GM19035 (cell line): Measurements from ENCODE around the gene C2CD3.
A peak's percentile ranks its signal among the peaks of the same experiment; 100 is the strongest.
"Not testable (repeated sequence)": the region's sequence is repeated elsewhere in the genome, so short reads cannot be mapped to it uniquely, and the experiment has no call there.

Source experiments
- ATAC-seq: cut with Tn5 transposase; IDR thresholded peaks from one replicate; pipeline ENCODE4 v1.9.1; 2021; ENCODE audit not compliant: unreplicated experiment

C2CD3 gene

GRCh38 chr11:74168838-74169237 lies 2.0 kb downstream of the C2CD3 start:
- ATAC-seq, result no peak

GRCh38 chr11:74162681-74163467 lies 7.9 kb downstream of the C2CD3 start:
- ATAC-seq, result peak; percentile 63

GRCh38 chr11:74159642-74160041 lies 11.2 kb downstream of the C2CD3 start:
- no peak for ATAC-seq

GRCh38 chr11:74157169-74157568 lies 13.6 kb downstream of the C2CD3 start:
- no peak for ATAC-seq

GRCh38 chr11:74154620-74155281 lies 16.1 kb downstream of the C2CD3 start:
- ATAC-seq, result no peak

GRCh38 chr11:74153224-74153623 lies 17.6 kb downstream of the C2CD3 start:
- ATAC-seq, result no peak

GRCh38 chr11:74147199-74147929 lies 23.4 kb downstream of the C2CD3 start:
- no peak for ATAC-seq

GRCh38 chr11:74144592-74144991 lies 26.2 kb downstream of the C2CD3 start:
- ATAC-seq, result no peak

- no peak for ATAC-seq
Measured at GRCh38 chr11:74142624-74143023, 28.2 kb downstream of the C2CD3 start.

GRCh38 chr11:74141908-74142307 lies 28.9 kb downstream of the C2CD3 start:
- ATAC-seq, result no peak

GRCh38 chr11:74141241-74141695 lies 29.5 kb downstream of the C2CD3 start:
- ATAC-seq, result no peak

- ATAC-seq, result not testable (repeated sequence)
Measured at GRCh38 chr11:74139919-74140431, 30.8 kb downstream of the C2CD3 start.

GRCh38 chr11:74139151-74139918 lies 31.5 kb downstream of the C2CD3 start:
- no peak for ATAC-seq

- ATAC-seq, result no peak
Measured at GRCh38 chr11:74138572-74138971, 32.2 kb downstream of the C2CD3 start.

- ATAC-seq, result no peak
Measured at GRCh38 chr11:74138021-74138420, 32.8 kb downstream of the C2CD3 start.

GRCh38 chr11:74135127-74135840 lies 35.5 kb downstream of the C2CD3 start:
- no peak for ATAC-seq

- no peak for ATAC-seq
Measured at GRCh38 chr11:74134661-74135060, 36.1 kb downstream of the C2CD3 start.

- ATAC-seq, result no peak
Measured at GRCh38 chr11:74133436-74133835, 37.4 kb downstream of the C2CD3 start.

GRCh38 chr11:74132833-74133232 lies 38.0 kb downstream of the C2CD3 start:
- no peak for ATAC-seq

GRCh38 chr11:74129121-74129520 lies 41.7 kb downstream of the C2CD3 start:
- ATAC-seq, result not testable (repeated sequence)
